MM.1S (cell line): ENCODE measurements around the gene EXO1.

ENCODE experiments used
- EZH2phosphoT487 ChIP-seq: fragments of 300-600 bp; sonication (generic); IDR thresholded peaks from 2 replicates; pipeline ENCODE4 v1.6.1; 2018; ENCODE audit warnings: antibody characterized with exemption, low read length
- TF ChIP-seq, protein P1 (sequence below): fragments of 300-600 bp; sonication (generic); IDR thresholded peaks from 2 replicates; pipeline ENCODE4 v1.5.1; 2016; ENCODE audit warnings: antibody characterized with exemption, low read length, mixed read lengths

DNA sequence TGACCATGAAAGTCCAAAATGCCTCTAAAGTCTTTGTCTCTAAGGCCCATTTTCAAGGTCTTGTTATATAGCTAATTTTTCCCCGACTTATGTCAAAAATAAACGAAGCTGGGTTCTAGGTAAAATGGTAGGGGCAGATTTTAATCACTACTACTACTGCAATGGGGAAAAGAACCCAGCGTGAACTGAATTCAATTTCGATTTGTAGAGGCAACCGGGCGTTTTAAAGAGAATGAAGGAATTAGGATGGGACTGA, 536 bp upstream of the EXO1 start:
- TF ChIP-seq, protein P1, sequence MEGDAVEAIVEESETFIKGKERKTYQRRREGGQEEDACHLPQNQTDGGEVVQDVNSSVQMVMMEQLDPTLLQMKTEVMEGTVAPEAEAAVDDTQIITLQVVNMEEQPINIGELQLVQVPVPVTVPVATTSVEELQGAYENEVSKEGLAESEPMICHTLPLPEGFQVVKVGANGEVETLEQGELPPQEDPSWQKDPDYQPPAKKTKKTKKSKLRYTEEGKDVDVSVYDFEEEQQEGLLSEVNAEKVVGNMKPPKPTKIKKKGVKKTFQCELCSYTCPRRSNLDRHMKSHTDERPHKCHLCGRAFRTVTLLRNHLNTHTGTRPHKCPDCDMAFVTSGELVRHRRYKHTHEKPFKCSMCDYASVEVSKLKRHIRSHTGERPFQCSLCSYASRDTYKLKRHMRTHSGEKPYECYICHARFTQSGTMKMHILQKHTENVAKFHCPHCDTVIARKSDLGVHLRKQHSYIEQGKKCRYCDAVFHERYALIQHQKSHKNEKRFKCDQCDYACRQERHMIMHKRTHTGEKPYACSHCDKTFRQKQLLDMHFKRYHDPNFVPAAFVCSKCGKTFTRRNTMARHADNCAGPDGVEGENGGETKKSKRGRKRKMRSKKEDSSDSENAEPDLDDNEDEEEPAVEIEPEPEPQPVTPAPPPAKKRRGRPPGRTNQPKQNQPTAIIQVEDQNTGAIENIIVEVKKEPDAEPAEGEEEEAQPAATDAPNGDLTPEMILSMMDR: no peak
- TF ChIP-seq EZH2phosphoT487: no peak
